ENCODE measurements around the gene MNAT1.

The MNAT1 gene

DNA sequence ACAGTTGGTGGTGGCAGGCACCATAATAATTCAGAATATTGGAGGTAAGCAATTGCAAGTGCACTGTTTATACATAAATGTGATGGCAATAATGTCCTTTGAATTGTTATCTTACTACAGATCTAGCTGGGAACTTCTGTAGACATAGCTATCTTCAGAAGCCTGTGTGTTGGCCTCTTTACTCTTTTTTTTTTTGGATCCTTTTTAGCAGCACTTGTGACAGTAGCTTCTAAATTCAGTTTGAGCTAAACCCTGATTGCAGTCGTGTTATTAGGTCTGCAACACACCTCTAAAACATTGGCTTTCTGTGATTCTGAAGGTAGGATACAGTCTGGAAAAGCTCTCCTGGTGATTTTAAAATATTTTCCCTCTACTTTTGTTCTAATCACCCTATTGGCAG is 285.0 kb downstream of the MNAT1 start:
- no peak for DNase-seq (ENCODE audit: low read depth in 3 of 3, low spot score in 1 of 3)
